Common myeloid progenitor, CD34-positive (primary cell): Measurements from ENCODE around the gene CD96.
A peak's percentile ranks its signal among the peaks of the same experiment; 100 is the strongest.

Experiments
- CTCF ChIA-PET: fragments of 350-600 bp; sonication (Branson Sonifier 250); formaldehyde crosslinking; loops from one replicate; lab custom pipeline; 2021; ENCODE audit warnings: antibody characterized with exemption; lab: Charles Lee
- POLR2A ChIA-PET: fragments of 350-600 bp; sonication (Branson Sonifier 250); formaldehyde crosslinking; loops from one replicate; lab custom pipeline; 2021; ENCODE audit warnings: antibody characterized with exemption; lab: Charles Lee
- DNase-seq, 3 donors: peaks; one replicate each; pipeline versions ENCODE4 v3.0.0 to v3.0.0-alpha.2; 2013
- H3K27ac ChIP-seq, 2 experiments: 1 replicate in 1 of 2; 2 replicates in 1 of 2; pipeline ENCODE4 v1.7.0; 2013; ENCODE audit warnings: inconsistent platforms in 2 of 2, low read length in 2 of 2, mild to moderate bottlenecking in 2 of 2, low read depth in 1 of 2, moderate library complexity in 1 of 2; ENCODE audit not compliant: severe bottlenecking in 2 of 2, insufficient read depth in 1 of 2, poor library complexity in 1 of 2
- H3K27me3 ChIP-seq, 5 experiments: replicated peaks in 2 of 5; 1 replicate in 3 of 5; 2 replicates in 2 of 5; pipeline versions ENCODE4 v1.6.1 to v1.7.0; 2013; ENCODE audit warnings: low read length in 4 of 5, mild to moderate bottlenecking in 2 of 5, moderate library complexity in 2 of 5, inconsistent platforms in 1 of 5; ENCODE audit not compliant: insufficient read depth in 5 of 5, control insufficient read depth in 4 of 5
- H3K36me3 ChIP-seq, 4 experiments: 1 replicate in 2 of 4; 2 replicates in 2 of 4; pipeline versions ENCODE4 v1.6.1 to v1.7.0; 2013; ENCODE audit warnings: low read length in 3 of 4, control low read depth in 1 of 4, mild to moderate bottlenecking in 1 of 4; ENCODE audit not compliant: control insufficient read depth in 4 of 4, insufficient read depth in 4 of 4
- H3K4me1 ChIP-seq, 4 experiments: 1 replicate in 3 of 4; 2 replicates in 1 of 4; pipeline versions ENCODE4 v1.6.1 to v1.7.1; 2013; ENCODE audit warnings: low read length in 3 of 4, mild to moderate bottlenecking in 3 of 4, control low read depth in 1 of 4, inconsistent platforms in 1 of 4, moderate library complexity in 1 of 4; ENCODE audit not compliant: control insufficient read depth in 4 of 4, insufficient read depth in 4 of 4; ENCODE audit errors: control extremely low read depth in 1 of 4
- H3K4me3 ChIP-seq, 7 experiments: 1 replicate in 4 of 7; 2 replicates in 3 of 7; pipeline versions ENCODE4 v1.5.1 to v1.7.0; 2013; ENCODE audit warnings: mild to moderate bottlenecking in 7 of 7, low read length in 6 of 7, moderate library complexity in 6 of 7, inconsistent platforms in 2 of 7, low read depth in 2 of 7, control low read depth in 1 of 7; ENCODE audit not compliant: insufficient read depth in 4 of 7, control insufficient read depth in 1 of 7; ENCODE audit errors: extremely low read depth in 1 of 7
- H3K9me3 ChIP-seq, 5 experiments: 1 replicate in 4 of 5; 2 replicates in 1 of 5; pipeline versions ENCODE4 v1.6.1 to v1.7.1; 2013; ENCODE audit warnings: low read length in 4 of 5, mild to moderate bottlenecking in 2 of 5, inconsistent platforms in 1 of 5, low read depth in 1 of 5, moderate library complexity in 1 of 5; ENCODE audit not compliant: control insufficient read depth in 4 of 5, insufficient read depth in 2 of 5; ENCODE audit errors: control extremely low read depth in 1 of 5
- WGBS: methylation state at CpG from one replicate; pipeline ENCODE4 v1.1.5; 2013; ENCODE audit not compliant: insufficient coverage; 5-methylcytosine and 5-hydroxymethylcytosine counted together

The CD96 gene

DNA sequence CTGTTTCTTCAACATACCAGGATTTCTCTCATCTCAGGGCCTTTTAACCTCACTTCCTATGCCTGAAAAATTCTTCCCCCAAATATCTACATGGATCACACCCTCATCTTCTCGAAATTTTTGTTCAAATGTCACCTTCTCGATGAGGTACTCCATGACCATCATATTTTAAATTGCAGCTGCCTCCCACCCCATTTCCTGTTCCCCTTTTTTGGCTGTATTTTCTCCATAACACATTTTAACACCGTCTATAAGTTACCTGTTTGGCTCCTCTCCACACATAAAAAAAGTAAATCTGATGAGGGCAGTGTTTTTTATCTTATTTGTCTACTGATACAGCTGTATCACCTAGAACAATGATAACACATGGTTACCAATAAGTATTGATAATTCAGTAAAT, 73.9 kb downstream of the CD96 start:
- peak in 2 of 3 donors; percentile 43 to 54 for DNase-seq
- POLR2A ChIA-PET, result no interaction called here
- Histone ChIP-seq H3K36me3 (no peaks in the 10 kb centered on the region), H3K27me3 (peaks cover 0 to 3% (median 0%) of the 10 kb centered on the region in 5 experiments), H3K9me3 (peaks cover 0 to 2% (median 0%) of the 10 kb centered on the region in 5 experiments), H3K4me1 (peaks cover 0 to 20% (median 7%) of the 10 kb centered on the region in 4 experiments), H3K27ac (no peak overlapping the region), H3K4me3 (no peak overlapping the region)
- 0% methylated on average over 2 of the region's 3 CpGs for WGBS
- CTCF ChIA-PET, result interaction anchor here (0.6 kb wide), 2 partner anchors 44 to 408 kb away, joined by 3 read pairs; no protein-coding TSS in a partner anchor

DNA sequence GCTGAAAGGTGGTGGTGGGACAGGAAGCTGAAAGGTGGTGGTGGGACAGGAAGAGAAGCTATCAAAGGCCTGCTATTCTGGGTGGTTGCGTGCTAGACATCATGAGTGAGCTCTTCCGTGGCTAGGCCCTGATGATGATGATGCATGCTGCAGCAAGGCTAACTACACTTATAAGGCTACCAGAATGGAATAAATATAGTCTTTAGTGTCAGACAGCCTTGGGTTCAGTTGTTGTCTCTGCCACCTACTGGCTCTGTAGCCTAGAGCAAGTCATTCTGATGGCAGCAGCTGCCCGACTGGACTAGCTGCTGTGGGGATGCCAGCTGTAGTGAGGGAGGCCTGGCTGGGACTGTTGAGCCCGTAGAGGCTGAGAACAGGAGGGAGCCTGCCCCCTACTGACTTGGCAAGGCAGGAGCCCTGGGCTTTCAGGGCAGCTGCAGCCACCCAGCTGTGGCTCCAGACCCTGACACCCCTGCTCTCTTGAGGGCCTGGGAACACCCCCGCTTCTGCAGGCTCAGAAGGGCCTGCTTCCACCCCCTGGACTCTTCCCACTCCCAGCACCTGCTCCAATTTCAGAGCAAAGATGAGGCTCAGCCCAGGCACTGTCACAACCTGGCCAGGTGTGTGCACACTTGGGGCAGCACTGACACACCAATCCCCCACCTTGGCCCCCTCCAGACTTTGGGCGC, 74.6 kb downstream of the CD96 start:
- peak in 2 of 3 donors; percentile 29 to 47 for DNase-seq
- no peak overlapping the region for H3K27ac ChIP-seq

DNA sequence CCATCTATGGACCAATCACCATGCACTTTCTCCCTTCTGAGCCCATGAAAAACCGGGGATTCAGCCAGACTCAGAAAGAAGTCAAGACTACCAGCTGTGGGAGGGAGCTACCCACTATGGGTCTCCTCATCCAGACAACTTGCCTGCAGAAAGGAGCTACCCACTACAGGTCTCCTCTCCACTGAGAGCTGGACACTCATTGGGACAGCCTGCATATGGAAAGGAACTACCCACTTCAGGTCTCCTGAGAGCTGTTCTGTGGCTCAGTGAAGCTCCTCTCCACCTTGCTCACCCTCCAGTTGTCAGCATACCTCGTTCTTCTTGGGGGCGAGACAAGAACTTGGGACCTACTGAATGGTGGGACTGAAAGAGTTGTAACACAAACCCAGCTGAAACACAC, 75.4 kb downstream of the CD96 start:
- H3K27ac ChIP-seq, result no peak overlapping the region
- POLR2A ChIA-PET, result no interaction called here
- no CpG with 5 or more reads among the region's 3 CpGs for WGBS

More for the DNA sequence above, 74.6 kb downstream of the CD96 start:
- ChIA-PET POLR2A (interaction anchor here (0.6 kb wide), 1 partner anchor 1471 kb away, joined by 3 read pairs; no protein-coding TSS in a partner anchor), CTCF (interaction anchor here (0.6 to 1.4 kb wide), 2 partner anchors 39 to 44 kb away, joined by 3 to 4 read pairs; no protein-coding TSS in a partner anchor)
- Histone ChIP-seq H3K4me1 (peaks cover 0 to 20% (median 7%) of the 10 kb centered on the region in 4 experiments), H3K4me3 (no peak overlapping the region), H3K9me3 (peaks cover 0 to 2% (median 0%) of the 10 kb centered on the region in 5 experiments), H3K36me3 (no peaks in the 10 kb centered on the region), H3K27me3 (peaks cover 0 to 3% (median 0%) of the 10 kb centered on the region in 5 experiments)
- 91% methylated on average over 4 of the region's 6 CpGs for WGBS

DNA sequence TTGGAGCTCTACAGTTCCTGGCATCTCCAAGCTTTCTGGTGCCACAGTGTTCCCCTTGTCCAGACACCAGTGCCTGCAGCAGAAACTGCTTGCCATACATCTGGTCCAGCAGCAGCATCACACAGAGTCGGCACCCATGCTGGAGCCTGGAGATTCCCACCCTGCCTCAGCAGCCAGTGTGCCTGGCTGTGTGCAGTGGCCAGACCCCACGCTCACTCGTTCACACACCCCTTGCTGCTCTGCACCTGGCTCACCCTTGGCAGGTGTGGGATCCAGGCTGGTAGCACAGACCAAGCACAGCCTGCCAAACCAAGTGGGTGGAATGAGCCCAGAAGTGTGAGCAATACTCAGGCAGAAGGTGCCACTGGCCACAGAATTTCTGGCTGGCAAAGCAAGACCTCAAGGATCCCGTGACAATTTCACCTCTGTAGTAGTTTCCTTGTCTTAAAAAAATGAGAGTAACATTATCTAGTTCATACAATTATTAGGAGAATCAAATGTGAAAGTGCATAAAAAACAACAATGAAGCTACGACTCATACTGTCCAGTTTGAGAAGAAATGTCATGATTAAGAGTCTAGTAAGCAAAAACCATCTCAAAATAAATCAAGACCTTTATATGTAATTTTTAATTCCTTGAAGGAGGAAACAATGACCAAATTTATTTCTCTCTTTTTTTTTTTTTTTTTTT, 76.1 kb downstream of the CD96 start:
- WGBS, result 97% methylated on average over 3 of the region's 5 CpGs
- POLR2A ChIA-PET, result no interaction called here

More for the DNA sequence above, 75.4 kb downstream of the CD96 start:
- no peak for DNase-seq
- Histone ChIP-seq H3K4me3 (no peak overlapping the region), H3K27me3 (no peaks in the 10 kb centered on the region), H3K4me1 (peaks cover 0 to 20% (median 7%) of the 10 kb centered on the region in 4 experiments), H3K36me3 (no peaks in the 10 kb centered on the region), H3K9me3 (peaks cover 0 to 2% (median 0%) of the 10 kb centered on the region in 5 experiments)
- CTCF ChIA-PET, result interaction anchor here (1.1 to 1.4 kb wide), 2 partner anchors 40 to 99 kb away, joined by 4 read pairs; no protein-coding TSS in a partner anchor

DNA sequence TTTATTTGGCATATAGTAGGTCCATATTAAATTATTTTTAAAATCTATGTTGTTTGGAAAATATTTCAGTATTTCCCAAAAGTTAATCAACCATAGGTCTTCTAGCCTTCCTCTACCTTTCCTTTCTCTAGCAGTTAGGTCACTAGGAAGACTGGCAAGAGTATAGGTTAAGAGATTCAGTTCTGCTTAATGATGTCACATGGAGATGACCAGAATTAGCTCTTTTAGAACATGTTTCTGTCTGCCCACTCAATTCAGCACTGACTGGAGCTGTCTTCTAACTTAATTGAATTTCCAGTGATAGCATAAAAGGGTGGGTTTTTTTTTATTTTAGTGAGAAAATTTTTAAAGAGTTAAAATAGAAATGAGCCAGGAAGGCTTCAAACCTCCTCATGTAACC, 76.9 kb downstream of the CD96 start:
- Histone ChIP-seq H3K4me3 (no peak overlapping the region), H3K9me3 (peaks cover 0 to 2% (median 0%) of the 10 kb centered on the region in 5 experiments), H3K4me1 (peaks cover 0 to 20% (median 7%) of the 10 kb centered on the region in 4 experiments), H3K27ac (no peak overlapping the region), H3K27me3 (no peaks in the 10 kb centered on the region), H3K36me3 (no peaks in the 10 kb centered on the region)
- POLR2A ChIA-PET, result no interaction called here
- CTCF ChIA-PET, result interaction anchor here (0.8 to 1.1 kb wide), 2 partner anchors 9 to 13 kb away, joined by 3 to 5 read pairs; no protein-coding TSS in a partner anchor
- no peak for DNase-seq

More for the DNA sequence above, 76.1 kb downstream of the CD96 start:
- Histone ChIP-seq H3K27ac (no peak overlapping the region), H3K9me3 (peaks cover 0 to 2% (median 0%) of the 10 kb centered on the region in 5 experiments), H3K36me3 (no peaks in the 10 kb centered on the region), H3K27me3 (no peaks in the 10 kb centered on the region), H3K4me3 (no peak overlapping the region), H3K4me1 (peaks cover 0 to 20% (median 7%) of the 10 kb centered on the region in 4 experiments)
- CTCF ChIA-PET, result interaction anchor here (1.1 to 1.4 kb wide), 2 partner anchors 40 to 99 kb away, joined by 4 read pairs; no protein-coding TSS in a partner anchor
- no peak for DNase-seq

DNA sequence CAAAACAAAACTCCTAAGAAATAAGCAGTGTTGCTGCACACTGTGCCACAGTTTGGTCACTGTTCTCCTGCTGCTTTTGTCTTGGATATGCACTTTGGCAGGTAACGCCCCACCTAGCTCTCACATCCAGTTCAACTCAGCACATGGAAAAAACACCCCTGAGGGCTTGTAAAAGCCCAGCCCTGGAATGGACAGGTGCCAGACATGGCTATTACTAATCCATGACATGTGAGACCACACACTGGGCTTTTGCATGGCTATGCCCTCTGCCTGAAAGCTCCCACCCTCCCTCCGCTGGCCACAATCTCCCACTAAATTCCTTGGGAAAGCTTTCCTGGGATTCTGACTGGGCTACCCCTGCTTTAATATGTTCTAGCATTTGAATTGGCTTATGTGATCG, 77.8 kb downstream of the CD96 start:
- WGBS, result 100% methylated on average over 3 of the region's 3 CpGs
- Histone ChIP-seq H3K36me3 (no peaks in the 10 kb centered on the region), H3K27me3 (no peaks in the 10 kb centered on the region), H3K4me1 (peaks cover 0 to 22% (median 9%) of the 10 kb centered on the region in 4 experiments), H3K27ac (no peak overlapping the region), H3K9me3 (peaks cover 0 to 2% (median 0%) of the 10 kb centered on the region in 5 experiments), H3K4me3 (no peak overlapping the region)
- ChIA-PET POLR2A (no interaction called here), CTCF (interaction anchor here (1.3 kb wide), 1 partner anchor 42 kb away, joined by 3 read pairs; no protein-coding TSS in a partner anchor)
- DNase-seq, result no peak
